Stomach (tissue), 4 donors: Measurements from ENCODE around the gene VILL.
"Not testable (repeated sequence)": the region's sequence is repeated elsewhere in the genome, so short reads cannot be mapped to it uniquely, and the experiment has no call there.

Experiments
- POLR2A ChIP-seq, 4 donors: fragments of 450-650 bp; IDR thresholded peaks; one replicate each; pipeline ENCODE4 v1.6.1; 2016; ENCODE audit warnings: antibody characterized with exemption in 4 of 4, control low read depth in 2 of 4, mild to moderate bottlenecking in 1 of 4, moderate library complexity in 1 of 4
- TF ChIP-seq, protein P1 (sequence below), 7 experiments: fragments of 450-650 bp in 4 of 7; fragments of 200-600 bp in 3 of 7; sonication (generic) in 3 of 7; IDR thresholded peaks; one replicate each; pipeline ENCODE4 v1.5.1; 2016 to 2019; ENCODE audit warnings: antibody characterized with exemption in 7 of 7, control low read depth in 2 of 7, mild to moderate bottlenecking in 1 of 7

DNA sequence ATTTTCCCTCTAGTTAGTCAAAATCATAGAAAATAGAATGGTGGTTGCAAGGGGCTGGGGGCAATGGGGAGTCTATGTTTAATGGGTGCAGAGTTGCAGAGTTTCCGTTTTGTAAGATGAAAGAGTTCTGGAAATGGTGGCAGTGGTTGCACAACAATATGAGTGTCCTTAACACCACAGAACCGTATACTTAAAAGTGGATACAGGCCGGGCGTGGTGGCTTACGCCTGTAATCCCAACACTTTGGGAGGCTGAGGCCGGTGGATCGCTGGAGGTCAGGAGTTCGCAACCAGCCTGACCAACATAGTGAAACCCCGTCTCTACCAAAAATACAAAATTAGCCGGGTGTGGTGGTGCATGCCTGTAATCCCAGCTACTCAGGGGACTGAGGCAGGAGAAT lies 2.2 kb upstream of the VILL start:
- TF ChIP-seq POLR2A (IDR thresholded peaks at IDR 0.05) = not testable (repeated sequence)
- TF ChIP-seq, protein P1, sequence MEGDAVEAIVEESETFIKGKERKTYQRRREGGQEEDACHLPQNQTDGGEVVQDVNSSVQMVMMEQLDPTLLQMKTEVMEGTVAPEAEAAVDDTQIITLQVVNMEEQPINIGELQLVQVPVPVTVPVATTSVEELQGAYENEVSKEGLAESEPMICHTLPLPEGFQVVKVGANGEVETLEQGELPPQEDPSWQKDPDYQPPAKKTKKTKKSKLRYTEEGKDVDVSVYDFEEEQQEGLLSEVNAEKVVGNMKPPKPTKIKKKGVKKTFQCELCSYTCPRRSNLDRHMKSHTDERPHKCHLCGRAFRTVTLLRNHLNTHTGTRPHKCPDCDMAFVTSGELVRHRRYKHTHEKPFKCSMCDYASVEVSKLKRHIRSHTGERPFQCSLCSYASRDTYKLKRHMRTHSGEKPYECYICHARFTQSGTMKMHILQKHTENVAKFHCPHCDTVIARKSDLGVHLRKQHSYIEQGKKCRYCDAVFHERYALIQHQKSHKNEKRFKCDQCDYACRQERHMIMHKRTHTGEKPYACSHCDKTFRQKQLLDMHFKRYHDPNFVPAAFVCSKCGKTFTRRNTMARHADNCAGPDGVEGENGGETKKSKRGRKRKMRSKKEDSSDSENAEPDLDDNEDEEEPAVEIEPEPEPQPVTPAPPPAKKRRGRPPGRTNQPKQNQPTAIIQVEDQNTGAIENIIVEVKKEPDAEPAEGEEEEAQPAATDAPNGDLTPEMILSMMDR (IDR thresholded peaks at IDR 0.05) = not testable (repeated sequence)
